GM19397 (cell line): Measurements from ENCODE around the gene SCYGR3.

Experiments used
- ATAC-seq: cut with Tn5 transposase; IDR thresholded peaks from one replicate; pipeline ENCODE4 v1.9.1; 2021; ENCODE audit warnings: mild to moderate bottlenecking, moderate library complexity; ENCODE audit not compliant: unreplicated experiment

SCYGR3 gene

DNA sequence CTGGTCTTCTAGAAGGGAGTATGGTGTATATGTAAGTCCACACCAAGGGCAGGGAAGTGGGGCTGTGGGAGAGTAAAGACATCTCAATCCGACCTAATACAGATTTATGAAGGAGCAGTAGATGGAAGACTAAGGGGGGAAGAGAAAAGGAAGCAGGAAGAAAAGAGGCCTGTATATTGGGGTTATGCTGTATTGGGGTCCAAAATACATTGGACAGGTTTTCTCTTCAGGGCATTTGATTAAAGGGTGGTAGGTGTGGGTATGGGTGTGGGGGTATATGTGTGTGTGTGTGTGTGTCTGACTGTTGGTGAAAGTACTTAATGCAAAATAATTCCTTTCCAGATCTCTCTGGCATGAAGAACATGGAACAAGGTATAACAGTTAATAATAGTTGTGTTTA lies 49.6 kb downstream of the SCYGR3 start:
- no peak for ATAC-seq
